Right lobe of liver (tissue), 6 donors: ENCODE results near the gene CNTNAP4. TPM values are rescaled to one million over a fixed set of nuclear protein-coding genes. Genes with fewer than 3 reads are reported as not detected.

Source experiments
- ATAC-seq, 4 donors: fragments of 200-7000 bp; cut with Tn5 transposase; one replicate each; pipeline ENCODE4 v1.9.1; 2020; ENCODE audit warnings: mild to moderate bottlenecking in 4 of 4, moderate library complexity in 4 of 4
- DNase-seq, 3 donors: peaks; one replicate each; pipeline ENCODE4 v3.0.0-alpha.2; 2020
- H3K27ac ChIP-seq, 3 donors: fragments of 200-600 bp; one replicate each; pipeline ENCODE4 v1.8.0; 2022
- H3K27me3 ChIP-seq, 2 donors: fragments of 200-600 bp; one replicate each; pipeline ENCODE4 v1.8.0; 2022
- H3K36me3 ChIP-seq, 4 donors: fragments of 200-600 bp; sonication (generic) in 1 of 4; one replicate each; pipeline versions ENCODE4 v1.5.1 to v1.8.0; 2017 to 2022; ENCODE audit warnings: control low read depth in 1 of 4
- H3K4me1 ChIP-seq, 4 donors: fragments of 200-600 bp; sonication (generic) in 1 of 4; one replicate each; pipeline versions ENCODE4 v1.5.1 to v1.8.0; 2017 to 2022; ENCODE audit warnings: control low read depth in 1 of 4
- H3K4me3 ChIP-seq, 3 donors: fragments of 200-600 bp; one replicate each; pipeline ENCODE4 v1.8.0; 2022
- H3K9me3 ChIP-seq, 4 donors: fragments of 200-600 bp; sonication (generic) in 1 of 4; one replicate each; pipeline versions ENCODE4 v1.5.1 to v1.8.0; 2017 to 2022; ENCODE audit warnings: control low read depth in 1 of 4
- POLR2A ChIP-seq: fragments of 450-650 bp; IDR thresholded peaks from one replicate; pipeline ENCODE4 v1.6.1; 2017; ENCODE audit warnings: antibody characterized with exemption, mild to moderate bottlenecking
- WGBS: methylation state at CpG from one replicate; pipeline ENCODE4 v1.1.6; 2018; ENCODE audit warnings: low coverage, low lambda C conversion rate; ENCODE audit not compliant: insufficient coverage; ENCODE audit errors: missing lambda C conversion rate; 5-methylcytosine and 5-hydroxymethylcytosine counted together
- intact Hi-C, 2 donors: fragments of 100-400 bp; cut with DNase I; formaldehyde crosslinking; loops; one replicate each; pipeline versions ENCODE4 v1.11.2 to v1.14.1; 2022
- total RNA-seq, 6 experiments: library from RNA; depleted of rRNA in 2 of 6; stranded (reverse); fragments of >200 nt in 2 of 6; fragmentation: NEBNext Ultra II Directional in 3 of 6; extraction: Animal tissue kit (Norgen Biotek cat#: 25700) in 3 of 6; gene quantifications; one replicate each; pipeline versions ENCODE4 v1.1.0 to v1.2.4, GENCODE V29; 2016 to 2023
- TF ChIP-seq, protein P1 (sequence below), 4 donors: fragments of 200-600 bp in 3 of 4; fragments of 450-650 bp in 1 of 4; IDR thresholded peaks; one replicate each; pipeline versions ENCODE4 v1.5.1 to v1.8.0; 2016 to 2022; ENCODE audit warnings: antibody characterized with exemption in 4 of 4, mild to moderate bottlenecking in 2 of 4
- donor health status: DM: no; HTN: yes; CAD: no.
- donor health status: DM: no; HTN: no; CAD: no.
- donor health status: DM: no; HTN: no; CAD: no.
- donor health status: DM: no; HTN: yes; CAD: no.
- donor health status: DM: no; HTN: yes; CAD: no.

The CNTNAP4 gene
- total RNA-seq, 6 experiments from 2014 or later, result not detected

- no peaks in the 10 kb centered on the region for H3K27me3 ChIP-seq
- no peak for TF ChIP-seq POLR2A
- TF ChIP-seq, protein P1, sequence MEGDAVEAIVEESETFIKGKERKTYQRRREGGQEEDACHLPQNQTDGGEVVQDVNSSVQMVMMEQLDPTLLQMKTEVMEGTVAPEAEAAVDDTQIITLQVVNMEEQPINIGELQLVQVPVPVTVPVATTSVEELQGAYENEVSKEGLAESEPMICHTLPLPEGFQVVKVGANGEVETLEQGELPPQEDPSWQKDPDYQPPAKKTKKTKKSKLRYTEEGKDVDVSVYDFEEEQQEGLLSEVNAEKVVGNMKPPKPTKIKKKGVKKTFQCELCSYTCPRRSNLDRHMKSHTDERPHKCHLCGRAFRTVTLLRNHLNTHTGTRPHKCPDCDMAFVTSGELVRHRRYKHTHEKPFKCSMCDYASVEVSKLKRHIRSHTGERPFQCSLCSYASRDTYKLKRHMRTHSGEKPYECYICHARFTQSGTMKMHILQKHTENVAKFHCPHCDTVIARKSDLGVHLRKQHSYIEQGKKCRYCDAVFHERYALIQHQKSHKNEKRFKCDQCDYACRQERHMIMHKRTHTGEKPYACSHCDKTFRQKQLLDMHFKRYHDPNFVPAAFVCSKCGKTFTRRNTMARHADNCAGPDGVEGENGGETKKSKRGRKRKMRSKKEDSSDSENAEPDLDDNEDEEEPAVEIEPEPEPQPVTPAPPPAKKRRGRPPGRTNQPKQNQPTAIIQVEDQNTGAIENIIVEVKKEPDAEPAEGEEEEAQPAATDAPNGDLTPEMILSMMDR (IDR thresholded peaks at IDR 0.05), result no peak
- no peak overlapping the region for H3K27ac ChIP-seq
- no peak for ATAC-seq
- no peak for DNase-seq
- H3K4me1 ChIP-seq, result peaks cover 0 to 5% (median 0%) of the 10 kb centered on the region in 4 donors
- no peaks in the 10 kb centered on the region for H3K9me3 ChIP-seq
- H3K36me3 ChIP-seq, result no peaks in the 10 kb centered on the region
- WGBS, result 87% methylated on average over 5 of the region's 12 CpGs
- H3K4me3 ChIP-seq, result no peak overlapping the region
- intact Hi-C loops, result no loop called here
Measured at GRCh38 chr16:76235426-76235825, 41.8 kb upstream of the CNTNAP4 start.

DNA sequence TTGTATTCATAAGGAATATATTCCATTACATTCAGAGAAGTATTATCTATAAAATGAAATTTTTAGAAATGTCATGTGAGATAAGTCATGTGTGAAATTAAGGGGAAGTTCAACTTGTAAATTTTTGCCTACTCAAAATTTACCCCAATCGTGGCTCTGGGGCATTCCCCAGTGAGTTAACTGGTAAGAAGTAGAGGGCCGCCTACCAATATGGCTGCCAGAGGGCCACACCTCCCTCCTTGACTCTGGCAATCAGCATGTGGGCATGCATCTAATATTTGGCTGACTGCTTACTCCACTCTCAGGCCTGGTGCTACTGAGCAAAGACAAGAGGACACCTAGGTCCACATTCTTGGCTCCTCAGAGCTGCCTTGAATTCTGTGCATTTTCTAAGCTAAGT, 39.7 kb upstream of the CNTNAP4 start:
- Histone ChIP-seq H3K9me3 (no peaks in the 10 kb centered on the region), H3K27ac (no peak overlapping the region), H3K27me3 (no peaks in the 10 kb centered on the region), H3K4me1 (peaks cover 0 to 4% (median 0%) of the 10 kb centered on the region in 4 donors), H3K36me3 (no peaks in the 10 kb centered on the region), H3K4me3 (no peak overlapping the region)
- no peak for ATAC-seq
- DNase-seq, result no peak
- intact Hi-C loops, result no loop called here
- WGBS, result 33% methylated on average over 2 of the region's 2 CpGs
- no peak for TF ChIP-seq POLR2A
- TF ChIP-seq, protein P1 (IDR thresholded peaks at IDR 0.05), result no peak

DNA sequence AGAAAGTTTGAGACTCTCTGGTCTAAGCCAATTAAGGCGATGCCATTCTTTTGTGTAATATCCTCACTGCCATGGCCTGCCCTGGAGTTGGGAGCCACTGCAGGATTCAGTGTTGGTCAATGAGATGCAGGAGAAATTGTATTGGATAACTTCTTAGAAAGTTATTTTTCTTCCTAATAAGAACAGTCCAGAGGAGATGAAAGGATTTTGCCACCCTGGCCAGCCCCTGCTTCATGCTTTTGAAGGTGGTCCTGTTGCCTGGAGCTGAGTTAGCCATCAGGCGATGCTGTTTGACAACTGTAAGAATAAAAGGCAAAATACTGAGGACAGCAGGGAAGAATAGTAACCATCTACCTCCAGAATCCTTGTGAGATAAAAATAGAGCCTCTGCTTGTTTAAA, 35.4 kb upstream of the CNTNAP4 start:
- H3K36me3 ChIP-seq, result no peaks in the 10 kb centered on the region
- 83% methylated on average over 2 of the region's 2 CpGs for WGBS
- intact Hi-C loops, result no loop called here
- no peaks in the 10 kb centered on the region for H3K27me3 ChIP-seq
- H3K9me3 ChIP-seq, result no peaks in the 10 kb centered on the region
- no peak overlapping the region for H3K27ac ChIP-seq
- DNase-seq (no peak), ATAC-seq (no peak)
- H3K4me3 ChIP-seq, result no peak overlapping the region
- TF ChIP-seq, protein P1 (IDR thresholded peaks at IDR 0.05), result no peak
- no peak for TF ChIP-seq POLR2A
- no peaks in the 10 kb centered on the region for H3K4me1 ChIP-seq

DNA sequence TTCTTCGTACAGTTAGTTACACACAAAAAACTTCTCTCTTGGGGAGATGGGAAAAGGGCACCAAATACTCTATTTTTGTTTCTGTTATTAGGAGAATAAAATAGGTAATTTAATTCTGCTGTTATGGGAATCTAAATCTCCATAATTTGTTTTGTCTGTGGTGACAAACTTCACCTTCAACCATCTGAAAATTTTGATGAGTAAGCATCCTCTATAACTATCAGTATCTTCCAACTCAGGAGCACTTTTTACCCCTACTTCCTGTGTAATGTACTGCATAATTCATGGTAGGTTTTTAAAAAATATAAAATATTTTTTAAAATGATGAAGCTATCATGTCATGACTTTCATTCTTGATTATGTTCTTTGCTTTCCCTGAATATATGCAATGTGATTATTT, 33.6 kb upstream of the CNTNAP4 start:
- H3K4me3 ChIP-seq, result no peak overlapping the region
- H3K27ac ChIP-seq, result no peak overlapping the region
- 71% methylated on average over 1 of the region's 1 CpG for WGBS
- no peaks in the 10 kb centered on the region for H3K27me3 ChIP-seq
- H3K4me1 ChIP-seq, result no peaks in the 10 kb centered on the region
- DNase-seq (no peak), ATAC-seq (no peak)
- intact Hi-C loops, result no loop called here
- H3K36me3 ChIP-seq, result no peaks in the 10 kb centered on the region
- H3K9me3 ChIP-seq, result no peaks in the 10 kb centered on the region
- no peak for TF ChIP-seq POLR2A

DNA sequence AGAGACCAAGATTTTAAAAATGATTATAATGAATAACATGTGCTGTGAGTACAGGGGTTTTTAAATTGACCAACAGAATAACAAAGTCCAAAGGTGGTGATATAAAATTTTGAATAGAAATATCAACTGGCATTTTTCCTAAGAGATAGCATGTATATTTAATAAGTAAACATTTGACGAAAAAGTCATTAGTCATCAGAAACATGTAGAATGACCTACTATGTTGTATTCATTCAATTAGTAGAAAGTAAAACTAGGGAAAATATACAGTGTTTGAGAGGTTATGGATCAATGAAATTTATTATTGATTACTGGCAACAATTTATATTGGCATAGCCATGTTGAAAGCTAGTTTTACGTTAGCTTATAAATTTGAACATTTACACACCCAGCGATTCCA, 30.6 kb upstream of the CNTNAP4 start:
- TF ChIP-seq, protein P1 (IDR thresholded peaks at IDR 0.05), result no peak
- no peak for TF ChIP-seq POLR2A
- Histone ChIP-seq H3K9me3 (no peaks in the 10 kb centered on the region), H3K4me1 (no peaks in the 10 kb centered on the region), H3K4me3 (no peak overlapping the region), H3K27me3 (no peaks in the 10 kb centered on the region), H3K27ac (no peak overlapping the region), H3K36me3 (no peaks in the 10 kb centered on the region)
- DNase-seq (no peak), ATAC-seq (no peak)
- intact Hi-C loops, result no loop called here
- WGBS, result 55% methylated on average over 3 of the region's 3 CpGs
